ENCODE data around the gene POLR2J. TPM values are rescaled to one million over a fixed set of nuclear protein-coding genes. Genes with fewer than 3 reads are reported as not detected.

Gene POLR2J
- total RNA-seq, 2 donors from 2014 or later, result 23.2 to 46.4 TPM

DNA sequence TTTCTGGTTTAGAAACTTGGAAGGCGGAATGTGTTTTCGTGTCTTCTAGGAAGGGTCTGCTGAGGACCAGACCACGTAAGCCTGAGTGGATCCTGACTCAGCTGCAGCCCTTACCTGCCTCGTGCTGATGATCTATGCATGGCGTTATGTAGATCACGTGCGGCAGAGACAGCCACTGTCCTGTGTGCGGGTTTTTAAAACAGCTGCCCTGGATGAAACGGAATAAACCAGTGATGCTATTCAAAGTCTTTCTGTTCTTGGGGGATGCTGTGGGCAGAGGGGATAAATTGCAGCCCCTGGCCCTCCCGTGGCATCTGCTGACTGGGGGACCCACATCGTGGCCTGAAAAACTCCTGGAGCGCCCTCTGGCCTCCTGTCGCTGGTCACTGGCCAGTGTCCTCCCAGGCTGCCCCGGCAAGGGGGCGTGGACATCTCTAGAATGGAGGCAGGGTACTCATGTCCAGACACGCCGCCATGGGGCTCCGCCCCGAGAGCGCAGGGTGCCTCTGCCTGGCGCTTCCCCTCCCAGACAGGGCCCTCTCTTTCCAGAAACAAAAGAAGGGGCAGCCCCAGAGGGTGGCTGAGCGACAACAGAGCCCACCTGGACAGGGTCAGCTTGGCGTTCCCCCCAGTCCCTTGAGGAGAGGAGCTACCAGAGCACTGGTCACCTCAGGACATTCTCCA lies 27.2 kb downstream of the POLR2J start:
- Histone ChIP-seq H3K4me1 (replicated peaks) (no peaks in the 10 kb centered on the region), H3K9me3 (no peaks in the 10 kb centered on the region), H3K27me3 (replicated peaks; ENCODE audit: insufficient read depth) (no peaks in the 10 kb centered on the region), H3K36me3 (no peaks in the 10 kb centered on the region), H3K27ac (no peak overlapping the region), H3K4me3 (no peak overlapping the region)
- WGBS, result 28% methylated on average over 23 of the region's 23 CpGs
- no peak for DNase-seq (ENCODE audit: low spot score)
- no peak for TF ChIP-seq POLR2A (IDR thresholded peaks at IDR 0.05)
- TF ChIP-seq, protein P1, sequence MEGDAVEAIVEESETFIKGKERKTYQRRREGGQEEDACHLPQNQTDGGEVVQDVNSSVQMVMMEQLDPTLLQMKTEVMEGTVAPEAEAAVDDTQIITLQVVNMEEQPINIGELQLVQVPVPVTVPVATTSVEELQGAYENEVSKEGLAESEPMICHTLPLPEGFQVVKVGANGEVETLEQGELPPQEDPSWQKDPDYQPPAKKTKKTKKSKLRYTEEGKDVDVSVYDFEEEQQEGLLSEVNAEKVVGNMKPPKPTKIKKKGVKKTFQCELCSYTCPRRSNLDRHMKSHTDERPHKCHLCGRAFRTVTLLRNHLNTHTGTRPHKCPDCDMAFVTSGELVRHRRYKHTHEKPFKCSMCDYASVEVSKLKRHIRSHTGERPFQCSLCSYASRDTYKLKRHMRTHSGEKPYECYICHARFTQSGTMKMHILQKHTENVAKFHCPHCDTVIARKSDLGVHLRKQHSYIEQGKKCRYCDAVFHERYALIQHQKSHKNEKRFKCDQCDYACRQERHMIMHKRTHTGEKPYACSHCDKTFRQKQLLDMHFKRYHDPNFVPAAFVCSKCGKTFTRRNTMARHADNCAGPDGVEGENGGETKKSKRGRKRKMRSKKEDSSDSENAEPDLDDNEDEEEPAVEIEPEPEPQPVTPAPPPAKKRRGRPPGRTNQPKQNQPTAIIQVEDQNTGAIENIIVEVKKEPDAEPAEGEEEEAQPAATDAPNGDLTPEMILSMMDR (IDR thresholded peaks at IDR 0.05), result no peak
- no peak for TF ChIP-seq POLR2AphosphoS5 (IDR thresholded peaks at IDR 0.05)
- intact Hi-C loops (cut with DNase I), result no loop called here

DNA sequence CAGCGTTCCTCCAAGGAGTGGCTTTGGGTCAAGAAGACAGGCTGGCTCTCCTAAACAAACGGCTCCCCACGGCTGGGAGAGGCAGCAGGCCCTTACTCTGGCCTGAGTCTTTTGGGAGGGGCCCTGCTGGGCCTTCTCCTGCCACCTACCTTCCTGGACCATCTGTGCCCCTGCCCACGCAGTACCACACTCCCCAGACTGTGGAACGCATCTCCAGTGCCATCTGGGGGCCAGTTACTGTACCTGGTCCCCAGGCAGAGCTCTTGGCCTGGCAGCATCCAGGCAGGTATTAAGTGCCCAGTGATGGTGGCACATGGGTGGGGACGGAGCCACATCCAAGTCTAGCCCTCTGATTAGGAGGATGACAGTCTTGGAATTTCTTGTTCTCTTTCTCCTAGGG lies 28.5 kb downstream of the POLR2J start:
- Histone ChIP-seq H3K4me3 (no peak overlapping the region), H3K27ac (no peak overlapping the region), H3K4me1 (replicated peaks) (no peaks in the 10 kb centered on the region), H3K36me3 (no peaks in the 10 kb centered on the region), H3K9me3 (no peaks in the 10 kb centered on the region), H3K27me3 (replicated peaks; ENCODE audit: insufficient read depth) (no peaks in the 10 kb centered on the region)
- TF ChIP-seq, protein P1 (IDR thresholded peaks at IDR 0.05), result peak in 1 of 4 experiments; percentile 19
- TF ChIP-seq POLR2A (IDR thresholded peaks at IDR 0.05) (no peak), POLR2AphosphoS5 (IDR thresholded peaks at IDR 0.05) (no peak)
- intact Hi-C loops (cut with DNase I), result no loop called here
- WGBS, result 74% methylated on average over 6 of the region's 6 CpGs
- no peak for DNase-seq (ENCODE audit: low spot score)

DNA sequence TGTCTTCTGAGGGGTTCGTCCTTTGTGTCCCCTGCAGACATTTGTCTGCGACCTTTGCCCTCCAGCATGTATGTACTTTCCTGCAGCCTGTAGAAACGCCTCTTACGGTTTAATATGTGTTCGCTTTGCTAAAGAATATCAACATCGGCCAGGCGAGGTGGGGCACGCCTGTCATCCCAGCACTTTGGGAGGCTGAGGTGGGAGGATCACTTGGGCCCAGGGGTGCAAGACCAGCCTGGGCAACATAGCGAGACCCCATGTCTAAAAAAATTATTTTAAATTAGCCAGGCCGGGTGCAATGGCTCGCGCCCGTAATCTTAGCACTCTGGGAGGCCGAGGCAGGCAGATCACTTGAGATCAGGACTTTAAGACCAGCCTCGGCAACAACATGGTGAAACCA lies 29.6 kb downstream of the POLR2J start:
- intact Hi-C loops (cut with DNase I), result no loop called here
- H3K9me3 ChIP-seq, result no peaks in the 10 kb centered on the region
- 95% methylated on average over 15 of the region's 15 CpGs for WGBS
- no peak overlapping the region for H3K27ac ChIP-seq
- TF ChIP-seq POLR2AphosphoS5 (IDR thresholded peaks at IDR 0.05) (no peak), POLR2A (IDR thresholded peaks at IDR 0.05) (no peak)
- TF ChIP-seq, protein P1 (IDR thresholded peaks at IDR 0.05), result no peak
- no peaks in the 10 kb centered on the region for H3K27me3 ChIP-seq (replicated peaks; ENCODE audit: insufficient read depth)
- no peaks in the 10 kb centered on the region for H3K4me1 ChIP-seq (replicated peaks)
- no peaks in the 10 kb centered on the region for H3K36me3 ChIP-seq
- H3K4me3 ChIP-seq, result no peak overlapping the region
- no peak for DNase-seq (ENCODE audit: low spot score)

DNA sequence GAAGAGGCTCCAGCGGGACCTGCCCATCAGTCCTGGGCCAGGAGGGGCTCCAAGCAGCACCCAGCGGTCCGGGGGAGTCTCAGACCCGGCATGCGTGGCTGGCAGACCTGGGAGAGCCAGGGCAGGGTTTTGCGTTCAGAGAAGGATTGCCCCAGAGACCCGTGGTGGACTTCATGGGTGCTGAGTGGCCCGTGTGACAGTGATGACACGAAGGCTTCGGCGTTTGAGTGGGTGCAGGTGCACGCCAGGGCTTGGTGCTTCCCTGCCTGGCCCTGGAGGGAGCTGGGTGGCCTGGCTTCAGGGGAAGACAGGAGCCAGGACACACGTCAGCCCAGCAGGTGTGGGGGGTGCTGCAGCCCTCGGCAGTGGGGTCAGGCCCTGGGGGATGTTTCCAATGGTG lies 31.4 kb downstream of the POLR2J start:
- TF ChIP-seq POLR2AphosphoS5 (IDR thresholded peaks at IDR 0.05) (no peak), POLR2A (IDR thresholded peaks at IDR 0.05) (no peak)
- TF ChIP-seq, protein P1 (IDR thresholded peaks at IDR 0.05), result no peak
- no peak overlapping the region for H3K27ac ChIP-seq
- H3K9me3 ChIP-seq, result no peaks in the 10 kb centered on the region
- H3K27me3 ChIP-seq (replicated peaks; ENCODE audit: insufficient read depth), result no peaks in the 10 kb centered on the region
- no peak overlapping the region for H3K4me3 ChIP-seq
- DNase-seq (ENCODE audit: low spot score), result no peak
- H3K36me3 ChIP-seq, result no peaks in the 10 kb centered on the region
- intact Hi-C loops (cut with DNase I), result no loop called here
- 90% methylated on average over 14 of the region's 14 CpGs for WGBS
- no peaks in the 10 kb centered on the region for H3K4me1 ChIP-seq (replicated peaks)

Data from prostate gland (tissue), 2 donors.